ENCODE measurements around the gene GLI3.

Gene GLI3

GRCh38 chr7:42236976-42237810 lies at the start of gene GLI3:
Gene GLI3, minus strand, starts transcription at chr7:42237209. Its CDS starts 13,956 bp downstream, at chr7:42223253.
- no peak for DNase-seq

- no peak for DNase-seq
Observed at GRCh38 chr7:42285383-42285824, 48.4 kb upstream of the GLI3 start.

GRCh38 chr7:42283553-42283952 lies 46.5 kb upstream of the GLI3 start:
- no peak for DNase-seq

- DNase-seq = no peak
Observed at GRCh38 chr7:42278344-42278743, 41.3 kb upstream of the GLI3 start.

- no peak for DNase-seq
Observed at GRCh38 chr7:42274053-42274452, 37.0 kb upstream of the GLI3 start.

- DNase-seq = no peak
Observed at GRCh38 chr7:42272793-42273665, 36.0 kb upstream of the GLI3 start.

- no peak for DNase-seq
Observed at GRCh38 chr7:42269161-42269560, 32.2 kb upstream of the GLI3 start.

- DNase-seq = no peak
Observed at GRCh38 chr7:42264702-42265101, 27.7 kb upstream of the GLI3 start.

- DNase-seq = no peak
Observed at GRCh38 chr7:42263971-42264370, 27.0 kb upstream of the GLI3 start.

- no peak for DNase-seq
Observed at GRCh38 chr7:42262964-42263363, 26.0 kb upstream of the GLI3 start.

GRCh38 chr7:42254217-42254616 lies 17.2 kb upstream of the GLI3 start:
- DNase-seq = no peak

- DNase-seq = no peak
Observed at GRCh38 chr7:42253316-42253715, 16.3 kb upstream of the GLI3 start.

- no peak for DNase-seq
Observed at GRCh38 chr7:42250411-42250810, 13.4 kb upstream of the GLI3 start.

- DNase-seq = no peak
Observed at GRCh38 chr7:42248579-42248978, 11.6 kb upstream of the GLI3 start.

- DNase-seq = no peak
Observed at GRCh38 chr7:42247301-42247700, 10.3 kb upstream of the GLI3 start.

GRCh38 chr7:42244828-42245227 lies 7.8 kb upstream of the GLI3 start:
- DNase-seq = no peak

- no peak for DNase-seq
Observed at GRCh38 chr7:42242381-42242780, 5.4 kb upstream of the GLI3 start.

- DNase-seq = no peak
Observed at GRCh38 chr7:42241424-42241823, 4.4 kb upstream of the GLI3 start.

GRCh38 chr7:42240416-42240815 lies 3.4 kb upstream of the GLI3 start:
- DNase-seq = no peak

GRCh38 chr7:42238709-42239366 lies 1.8 kb upstream of the GLI3 start:
- no peak for DNase-seq

- DNase-seq = no peak
Observed at GRCh38 chr7:42237811-42238541, 967 bp upstream of the GLI3 start.

- DNase-seq = no peak
Observed at GRCh38 chr7:42236266-42236975, 588 bp downstream of the GLI3 start.
